HL-60 (cell line): Measurements from ENCODE around the gene SEMA6B.

Experiments used
- GABPA ChIP-seq: IDR thresholded peaks from 2 replicates; pipeline ENCODE4 v1.6.1; 2012; ENCODE audit warnings: low read depth
- POLR2AphosphoS5 ChIP-seq: IDR thresholded peaks from 2 replicates; pipeline ENCODE4 v1.6.1; 2012; ENCODE audit warnings: low read depth
- TF ChIP-seq, protein P1 (sequence below): IDR thresholded peaks from one replicate; pipeline ENCODE4 v1.5.1; 2011; ENCODE audit warnings: low read length, control low read depth, inconsistent platforms; ENCODE audit not compliant: insufficient read depth
- TF ChIP-seq, protein P2 (sequence below): IDR thresholded peaks from 2 replicates; pipeline ENCODE4 v1.6.1; 2012; ENCODE audit warnings: low read depth; ENCODE audit not compliant: insufficient replicate concordance

GRCh38 chr19:4501691-4502090 lies 57.8 kb downstream of the SEMA6B start:
- TF ChIP-seq, protein P1, sequence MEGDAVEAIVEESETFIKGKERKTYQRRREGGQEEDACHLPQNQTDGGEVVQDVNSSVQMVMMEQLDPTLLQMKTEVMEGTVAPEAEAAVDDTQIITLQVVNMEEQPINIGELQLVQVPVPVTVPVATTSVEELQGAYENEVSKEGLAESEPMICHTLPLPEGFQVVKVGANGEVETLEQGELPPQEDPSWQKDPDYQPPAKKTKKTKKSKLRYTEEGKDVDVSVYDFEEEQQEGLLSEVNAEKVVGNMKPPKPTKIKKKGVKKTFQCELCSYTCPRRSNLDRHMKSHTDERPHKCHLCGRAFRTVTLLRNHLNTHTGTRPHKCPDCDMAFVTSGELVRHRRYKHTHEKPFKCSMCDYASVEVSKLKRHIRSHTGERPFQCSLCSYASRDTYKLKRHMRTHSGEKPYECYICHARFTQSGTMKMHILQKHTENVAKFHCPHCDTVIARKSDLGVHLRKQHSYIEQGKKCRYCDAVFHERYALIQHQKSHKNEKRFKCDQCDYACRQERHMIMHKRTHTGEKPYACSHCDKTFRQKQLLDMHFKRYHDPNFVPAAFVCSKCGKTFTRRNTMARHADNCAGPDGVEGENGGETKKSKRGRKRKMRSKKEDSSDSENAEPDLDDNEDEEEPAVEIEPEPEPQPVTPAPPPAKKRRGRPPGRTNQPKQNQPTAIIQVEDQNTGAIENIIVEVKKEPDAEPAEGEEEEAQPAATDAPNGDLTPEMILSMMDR = no peak
- no peak for TF ChIP-seq POLR2AphosphoS5
- TF ChIP-seq, protein P2, sequence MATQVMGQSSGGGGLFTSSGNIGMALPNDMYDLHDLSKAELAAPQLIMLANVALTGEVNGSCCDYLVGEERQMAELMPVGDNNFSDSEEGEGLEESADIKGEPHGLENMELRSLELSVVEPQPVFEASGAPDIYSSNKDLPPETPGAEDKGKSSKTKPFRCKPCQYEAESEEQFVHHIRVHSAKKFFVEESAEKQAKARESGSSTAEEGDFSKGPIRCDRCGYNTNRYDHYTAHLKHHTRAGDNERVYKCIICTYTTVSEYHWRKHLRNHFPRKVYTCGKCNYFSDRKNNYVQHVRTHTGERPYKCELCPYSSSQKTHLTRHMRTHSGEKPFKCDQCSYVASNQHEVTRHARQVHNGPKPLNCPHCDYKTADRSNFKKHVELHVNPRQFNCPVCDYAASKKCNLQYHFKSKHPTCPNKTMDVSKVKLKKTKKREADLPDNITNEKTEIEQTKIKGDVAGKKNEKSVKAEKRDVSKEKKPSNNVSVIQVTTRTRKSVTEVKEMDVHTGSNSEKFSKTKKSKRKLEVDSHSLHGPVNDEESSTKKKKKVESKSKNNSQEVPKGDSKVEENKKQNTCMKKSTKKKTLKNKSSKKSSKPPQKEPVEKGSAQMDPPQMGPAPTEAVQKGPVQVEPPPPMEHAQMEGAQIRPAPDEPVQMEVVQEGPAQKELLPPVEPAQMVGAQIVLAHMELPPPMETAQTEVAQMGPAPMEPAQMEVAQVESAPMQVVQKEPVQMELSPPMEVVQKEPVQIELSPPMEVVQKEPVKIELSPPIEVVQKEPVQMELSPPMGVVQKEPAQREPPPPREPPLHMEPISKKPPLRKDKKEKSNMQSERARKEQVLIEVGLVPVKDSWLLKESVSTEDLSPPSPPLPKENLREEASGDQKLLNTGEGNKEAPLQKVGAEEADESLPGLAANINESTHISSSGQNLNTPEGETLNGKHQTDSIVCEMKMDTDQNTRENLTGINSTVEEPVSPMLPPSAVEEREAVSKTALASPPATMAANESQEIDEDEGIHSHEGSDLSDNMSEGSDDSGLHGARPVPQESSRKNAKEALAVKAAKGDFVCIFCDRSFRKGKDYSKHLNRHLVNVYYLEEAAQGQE = no peak
- no peak for TF ChIP-seq GABPA
